Testis (tissue), 5 donors: ENCODE data around the gene ARHGEF4. TPM values are rescaled to one million over a fixed set of nuclear protein-coding genes. Genes with fewer than 3 reads are reported as not detected.

Source experiments
- DNase-seq: peaks from one replicate; pipeline ENCODE4 v3.0.0-alpha.2; 2019
- H3K27ac ChIP-seq, 2 donors: fragments of 200-600 bp; sonication (generic); one replicate each; pipeline ENCODE4 v1.5.1; 2019
- H3K27me3 ChIP-seq: fragments of 200-600 bp; sonication (generic); one replicate; pipeline ENCODE4 v1.5.1; 2019
- H3K36me3 ChIP-seq: fragments of 200-600 bp; sonication (generic); one replicate; pipeline ENCODE4 v1.5.1; 2017; ENCODE audit warnings: low read depth; ENCODE audit errors: missing control alignments
- H3K4me1 ChIP-seq: fragments of 200-600 bp; sonication (generic); one replicate; pipeline ENCODE4 v1.5.1; 2019
- H3K4me3 ChIP-seq, 2 donors: fragments of 200-600 bp; sonication (generic); one replicate each; pipeline ENCODE4 v1.5.1; 2017 to 2019
- H3K9me3 ChIP-seq: fragments of 200-600 bp; sonication (generic); one replicate; pipeline ENCODE4 v1.5.1; 2017
- CTCF ChIP-seq, 3 experiments: fragments of 450-650 bp in 2 of 3; fragments of 200-600 bp in 1 of 3; sonication (generic) in 1 of 3; IDR thresholded peaks; one replicate each; pipeline ENCODE4 v1.5.1; 2016 to 2019; ENCODE audit warnings: antibody characterized with exemption in 3 of 3, mild to moderate bottlenecking in 2 of 3, moderate library complexity in 1 of 3
- POLR2A ChIP-seq: fragments of 450-650 bp; IDR thresholded peaks from one replicate; pipeline ENCODE4 v1.6.1; 2017; ENCODE audit warnings: antibody characterized with exemption, mild to moderate bottlenecking, moderate library complexity
- WGBS, 2 donors: methylation state at CpG; one replicate each; pipeline ENCODE4 v1.1.5; 2018; 5-methylcytosine and 5-hydroxymethylcytosine counted together
- intact Hi-C: fragments of 100-400 bp; cut with DNase I; formaldehyde crosslinking; loops from one replicate; pipeline ENCODE4 v1.15.1; 2023; ENCODE audit warnings: low total_unique reads
- long read RNA-seq, 2 donors: transcript quantifications; one replicate each; lab custom pipeline, GENCODE V29; 2026
- polyA plus RNA-seq: library from polyadenylated mRNA; stranded (reverse); fragments of 350-450 nt; fragmentation: Illumina TruSeq; extraction: RNeasy Lipid Tissue Mini Kit (QIAGEN cat#74804); gene quantifications from one replicate; pipeline ENCODE4 v1.2.3, GENCODE V29; 2014; ENCODE audit warnings: low read depth, low replicate concordance; ENCODE audit not compliant: insufficient read depth
- total RNA-seq, 2 donors: library from RNA; depleted of rRNA; stranded (reverse); fragments of >200 nt; gene quantifications; one replicate each; pipeline ENCODE4 v1.2.3, GENCODE V29; 2016

The ARHGEF4 gene
- total RNA-seq, result 10 to 100 TPM; 36.3 to 37.4 TPM
- polyA plus RNA-seq, result 18.0 TPM
- long read RNA-seq, donor 1, result 0 reads
- long read RNA-seq, donor 2, partial matches to known transcripts, result 0 of 1 reads
- long read RNA-seq, donor 2, other reads (novel, unspliced or antisense), result 0 of 1 reads

- Histone ChIP-seq H3K27ac (peak within 1 kb of the TSS in 1 of 2 donors; percentile 33), H3K4me3 (peak within 1 kb of the TSS; percentile 37 to 59), H3K4me1 (no peaks in the 10 kb centered on the region), H3K9me3 (no peaks in the 10 kb centered on the region), H3K36me3 (no peaks in the 10 kb centered on the region), H3K27me3 (no peaks in the 10 kb centered on the region)
- peak; percentile 54 for DNase-seq
- 3 to 12% methylated on average over 13 to 26 of the region's 70 CpGs for WGBS, 2 donors
- intact Hi-C loops, result no loop called here
- TF ChIP-seq CTCF (IDR thresholded peaks at IDR 0.05) (no peak), POLR2A (no peak)
Observed at GRCh38 chr2:130836501-130837174, at the start of gene ARHGEF4. TSS of gene ARHGEF4 (plus strand) at chr2:130836914. CDS start at chr2:130836954, 40 bp downstream.

GRCh38 chr2:130787841-130788240 is 48.9 kb upstream of the ARHGEF4 start:
- no peak overlapping the region for H3K4me3 ChIP-seq
- TF ChIP-seq CTCF (IDR thresholded peaks at IDR 0.05) (no peak), POLR2A (no peak)
- no peak for DNase-seq
- no peaks in the 10 kb centered on the region for H3K9me3 ChIP-seq
- no peaks in the 10 kb centered on the region for H3K4me1 ChIP-seq
- no peaks in the 10 kb centered on the region for H3K36me3 ChIP-seq
- 84 to 89% methylated on average over 17 of the region's 17 CpGs for WGBS, 2 donors
- no peaks in the 10 kb centered on the region for H3K27me3 ChIP-seq
- intact Hi-C loops, result no loop called here
- H3K27ac ChIP-seq, result no peak overlapping the region

- intact Hi-C loops, result no loop called here
- no peak overlapping the region for H3K27ac ChIP-seq
- no peaks in the 10 kb centered on the region for H3K36me3 ChIP-seq
- TF ChIP-seq POLR2A (no peak), CTCF (IDR thresholded peaks at IDR 0.05) (no peak)
- H3K27me3 ChIP-seq, result no peaks in the 10 kb centered on the region
- H3K9me3 ChIP-seq, result no peaks in the 10 kb centered on the region
- no peaks in the 10 kb centered on the region for H3K4me1 ChIP-seq
- no peak overlapping the region for H3K4me3 ChIP-seq
- WGBS, 2 donors, result 82 to 94% methylated on average over 2 of the region's 2 CpGs
- no peak for DNase-seq
Observed at GRCh38 chr2:130790312-130790711, 46.4 kb upstream of the ARHGEF4 start.

GRCh38 chr2:130790804-130791616 is 45.7 kb upstream of the ARHGEF4 start:
- Histone ChIP-seq H3K4me1 (no peaks in the 10 kb centered on the region), H3K27ac (no peak overlapping the region)
- WGBS, 2 donors, result 85 to 95% methylated on average over 9 of the region's 9 CpGs

More at GRCh38 chr2:130790804-130791616, 45.7 kb upstream of the ARHGEF4 start:
- no peaks in the 10 kb centered on the region for H3K36me3 ChIP-seq
- no peaks in the 10 kb centered on the region for H3K27me3 ChIP-seq
- TF ChIP-seq CTCF (IDR thresholded peaks at IDR 0.05) (no peak), POLR2A (no peak)
- DNase-seq, result no peak
- intact Hi-C loops, result no loop called here
- no peaks in the 10 kb centered on the region for H3K9me3 ChIP-seq
- H3K4me3 ChIP-seq, result no peak overlapping the region
